Panc1 (cell line): ENCODE results near the gene ADK.

Experiments
- CTCF ChIP-seq: fragments of 450-650 bp; IDR thresholded peaks from 2 replicates; pipeline ENCODE4 v1.5.1; 2017; ENCODE audit warnings: mild to moderate bottlenecking
- REST ChIP-seq, 2 experiments: IDR thresholded peaks; 2 replicates each; pipeline ENCODE4 v1.6.1; 2011 to 2012; ENCODE audit warnings: low read depth in 2 of 2, control low read depth in 1 of 2, low read length in 1 of 2, mild to moderate bottlenecking in 1 of 2, moderate library complexity in 1 of 2; ENCODE audit not compliant: insufficient read depth in 1 of 2
- TCF7L2 ChIP-seq: IDR thresholded peaks from 2 replicates; pipeline ENCODE4 v1.6.1; 2011; ENCODE audit warnings: mild to moderate bottlenecking, low read depth, low read length, inconsistent platforms

GRCh38 chr10:74502963-74503608 lies 352.1 kb downstream of the ADK start:
- no peak for TF ChIP-seq CTCF
- TF ChIP-seq REST (IDR thresholded peaks at IDR 0.05; ENCODE audit: insufficient read depth in 1 of 2, low read depth in 2 of 2, low read length in 1 of 2): no peak
- TF ChIP-seq TCF7L2: no peak
